ENCODE measurements around the gene GDAP2. TPM values are rescaled to one million over a fixed set of nuclear protein-coding genes. Genes with fewer than 3 reads are reported as not detected.

GDAP2 gene
- total RNA-seq, 1 experiment from 2014 or later: 23.5 TPM

- POLR2A ChIA-PET (ENCODE audit: low non-redundant PET): interaction anchor here (0.6 kb wide), 1 partner anchor 23 kb away, joined by 6 read pairs; no protein-coding TSS in a partner anchor
- no peaks in the 10 kb centered on the region for H3K27me3 ChIP-seq (replicated peaks; ENCODE audit: insufficient read depth, low read depth, low read length, poor library complexity)
- DNase-seq (ENCODE audit: low spot score): no peak
- intact Hi-C loops (cut with micrococcal nuclease; ENCODE audit: unreplicated experiment): loop anchor here (10.0 kb wide), 1 partner anchor 347 kb away; no protein-coding TSS in a partner anchor
- TF ChIP-seq, protein P1, sequence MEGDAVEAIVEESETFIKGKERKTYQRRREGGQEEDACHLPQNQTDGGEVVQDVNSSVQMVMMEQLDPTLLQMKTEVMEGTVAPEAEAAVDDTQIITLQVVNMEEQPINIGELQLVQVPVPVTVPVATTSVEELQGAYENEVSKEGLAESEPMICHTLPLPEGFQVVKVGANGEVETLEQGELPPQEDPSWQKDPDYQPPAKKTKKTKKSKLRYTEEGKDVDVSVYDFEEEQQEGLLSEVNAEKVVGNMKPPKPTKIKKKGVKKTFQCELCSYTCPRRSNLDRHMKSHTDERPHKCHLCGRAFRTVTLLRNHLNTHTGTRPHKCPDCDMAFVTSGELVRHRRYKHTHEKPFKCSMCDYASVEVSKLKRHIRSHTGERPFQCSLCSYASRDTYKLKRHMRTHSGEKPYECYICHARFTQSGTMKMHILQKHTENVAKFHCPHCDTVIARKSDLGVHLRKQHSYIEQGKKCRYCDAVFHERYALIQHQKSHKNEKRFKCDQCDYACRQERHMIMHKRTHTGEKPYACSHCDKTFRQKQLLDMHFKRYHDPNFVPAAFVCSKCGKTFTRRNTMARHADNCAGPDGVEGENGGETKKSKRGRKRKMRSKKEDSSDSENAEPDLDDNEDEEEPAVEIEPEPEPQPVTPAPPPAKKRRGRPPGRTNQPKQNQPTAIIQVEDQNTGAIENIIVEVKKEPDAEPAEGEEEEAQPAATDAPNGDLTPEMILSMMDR (conservative IDR thresholded peaks at IDR 0.05; ENCODE audit: low read depth, low read length): no peak
- TF ChIP-seq EZH2 (IDR thresholded peaks at IDR 0.05; ENCODE audit: borderline replicate concordance, low read depth, low read length, poor library complexity, severe bottlenecking): no peak
- H3K36me3 ChIP-seq (ENCODE audit: insufficient read depth, low read length, poor library complexity, severe bottlenecking): peaks cover 6% of the 10 kb centered on the region
- no peaks in the 10 kb centered on the region for H3K4me1 ChIP-seq (ENCODE audit: insufficient read depth, low read length, poor library complexity, severe bottlenecking)
- H3K4me3 ChIP-seq (ENCODE audit: low read depth, low read length, poor library complexity, severe bottlenecking): no peak overlapping the region
- no peaks in the 10 kb centered on the region for H3K9me3 ChIP-seq (ENCODE audit: low read depth, low read length, poor library complexity, severe bottlenecking)
- CTCF ChIA-PET: no interaction called here
- no TSS peak for BruUV-seq (replicated peaks)
- no peak overlapping the region for H3K27ac ChIP-seq (ENCODE audit: low read depth, low read length, poor library complexity, severe bottlenecking)
Measured at GRCh38 chr1:117861694-117862093, 67.7 kb downstream of the GDAP2 start.

- peak; percentile 4 for DNase-seq (ENCODE audit: low spot score)
- H3K4me1 ChIP-seq (ENCODE audit: insufficient read depth, low read length, poor library complexity, severe bottlenecking): no peaks in the 10 kb centered on the region
- no TSS peak for BruUV-seq (replicated peaks)
- no peaks in the 10 kb centered on the region for H3K27me3 ChIP-seq (replicated peaks; ENCODE audit: insufficient read depth, low read depth, low read length, poor library complexity)
- peaks cover 3% of the 10 kb centered on the region for H3K36me3 ChIP-seq (ENCODE audit: insufficient read depth, low read length, poor library complexity, severe bottlenecking)
- POLR2A ChIA-PET (ENCODE audit: low non-redundant PET): interaction anchor here (0.6 kb wide), 1 partner anchor 24 kb away, joined by 6 read pairs; no protein-coding TSS in a partner anchor
- TF ChIP-seq EZH2 (IDR thresholded peaks at IDR 0.05; ENCODE audit: borderline replicate concordance, low read depth, low read length, poor library complexity, severe bottlenecking): no peak
- TF ChIP-seq, protein P1 (conservative IDR thresholded peaks at IDR 0.05; ENCODE audit: low read depth, low read length): no peak
- H3K9me3 ChIP-seq (ENCODE audit: low read depth, low read length, poor library complexity, severe bottlenecking): no peaks in the 10 kb centered on the region
- H3K27ac ChIP-seq (ENCODE audit: low read depth, low read length, poor library complexity, severe bottlenecking): no peak overlapping the region
- intact Hi-C loops (cut with micrococcal nuclease; ENCODE audit: unreplicated experiment): loop anchor here (10.0 kb wide), 1 partner anchor 346 kb away; no protein-coding TSS in a partner anchor
- H3K4me3 ChIP-seq (ENCODE audit: low read depth, low read length, poor library complexity, severe bottlenecking): no peak overlapping the region
- CTCF ChIA-PET: no interaction called here
Measured at GRCh38 chr1:117860896-117861610, 68.4 kb downstream of the GDAP2 start.

DNA sequence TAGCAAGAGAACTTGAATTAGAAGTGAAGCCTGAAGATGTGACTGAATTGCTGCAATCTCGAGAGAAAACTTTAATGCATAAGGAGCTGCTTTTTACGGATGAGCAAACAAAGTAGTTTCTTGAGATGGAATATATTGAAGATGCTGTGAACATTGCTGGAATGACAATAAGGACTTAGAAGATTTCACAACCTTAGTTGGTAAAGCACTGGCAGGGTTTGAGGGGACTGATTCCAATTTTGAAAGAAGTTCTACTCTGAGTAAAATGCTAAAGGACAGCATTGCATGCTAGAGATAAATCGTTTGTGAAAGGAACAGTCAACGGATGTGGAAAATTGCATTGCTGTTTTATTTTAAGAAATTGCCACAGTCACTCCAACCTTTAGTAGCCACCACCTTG is 69.5 kb downstream of the GDAP2 start:
- ChIA-PET CTCF (no interaction called here), POLR2A (ENCODE audit: low non-redundant PET) (no interaction called here)
- H3K4me3 ChIP-seq (ENCODE audit: low read depth, low read length, poor library complexity, severe bottlenecking): no peak overlapping the region
- intact Hi-C loops (cut with micrococcal nuclease; ENCODE audit: unreplicated experiment): loop anchor here (10.0 kb wide), 1 partner anchor 345 kb away; no protein-coding TSS in a partner anchor
- H3K36me3 ChIP-seq (ENCODE audit: insufficient read depth, low read length, poor library complexity, severe bottlenecking): no peaks in the 10 kb centered on the region
- no peaks in the 10 kb centered on the region for H3K27me3 ChIP-seq (replicated peaks; ENCODE audit: insufficient read depth, low read depth, low read length, poor library complexity)
- no peaks in the 10 kb centered on the region for H3K4me1 ChIP-seq (ENCODE audit: insufficient read depth, low read length, poor library complexity, severe bottlenecking)
- no TSS peak for BruUV-seq (replicated peaks)
- no peak overlapping the region for H3K27ac ChIP-seq (ENCODE audit: low read depth, low read length, poor library complexity, severe bottlenecking)
- DNase-seq (ENCODE audit: low spot score): no peak
- no peak for TF ChIP-seq EZH2 (IDR thresholded peaks at IDR 0.05; ENCODE audit: borderline replicate concordance, low read depth, low read length, poor library complexity, severe bottlenecking)
- TF ChIP-seq, protein P1 (conservative IDR thresholded peaks at IDR 0.05; ENCODE audit: low read depth, low read length): no peak
- no peaks in the 10 kb centered on the region for H3K9me3 ChIP-seq (ENCODE audit: low read depth, low read length, poor library complexity, severe bottlenecking)
